Keratinocyte (primary cell): ENCODE results near the gene THSD7B. TPM values are rescaled to one million over a fixed set of nuclear protein-coding genes. Genes with fewer than 3 reads are reported as not detected.

Source experiments
- DNase-seq: peaks from one replicate; pipeline ENCODE4 v3.0.0-alpha.2; 2011; ENCODE audit warnings: low read depth, missing footprints, low spot score
- FAIRE-seq: peaks from 2 replicates; lab custom pipeline; 2011; peaks lifted over from hg19 to GRCh38; lab: Jason Lieb, UNC
- H2AFZ ChIP-seq: 2 replicates; pipeline ENCODE4 v1.6.0; 2012; ENCODE audit warnings: low read length, control low read depth, inconsistent platforms; ENCODE audit not compliant: control insufficient read depth
- H3K27ac ChIP-seq: 2 replicates; pipeline ENCODE4 v1.5.1; 2011; ENCODE audit warnings: low read length; ENCODE audit not compliant: control insufficient read depth, insufficient read depth
- H3K27me3 ChIP-seq: 3 replicates; pipeline ENCODE4 v1.6.0; 2011; ENCODE audit warnings: low read length; ENCODE audit not compliant: control insufficient read depth, insufficient read depth; ENCODE audit errors: extremely low read depth
- H3K36me3 ChIP-seq, 2 experiments: 2 replicates in 1 of 2; 3 replicates in 1 of 2; pipeline ENCODE4 v1.5.1; 2011; ENCODE audit warnings: low read length in 2 of 2, mild to moderate bottlenecking in 1 of 2; ENCODE audit not compliant: control insufficient read depth in 2 of 2, insufficient read depth in 2 of 2; ENCODE audit errors: extremely low read depth in 1 of 2
- H3K4me1 ChIP-seq: 3 replicates; pipeline ENCODE4 v1.5.1; 2011; ENCODE audit warnings: low read length; ENCODE audit not compliant: control insufficient read depth, insufficient read depth; ENCODE audit errors: extremely low read depth
- H3K4me2 ChIP-seq: 3 replicates; pipeline ENCODE4 v1.6.0; 2011; ENCODE audit warnings: low read depth, low read length; ENCODE audit not compliant: control insufficient read depth, insufficient read depth; ENCODE audit errors: extremely low read depth
- H3K4me3 ChIP-seq, 3 experiments: fragments of 200-600 bp in 1 of 3; sonication (generic) in 1 of 3; 2 replicates in 2 of 3; 3 replicates in 1 of 3; pipeline ENCODE4 v1.5.1; 2011 to 2016; ENCODE audit warnings: low read length in 3 of 3, mild to moderate bottlenecking in 3 of 3, control low read depth in 2 of 3, inconsistent platforms in 1 of 3, low read depth in 1 of 3, mixed read lengths in 1 of 3, mixed run types in 1 of 3, moderate library complexity in 1 of 3; ENCODE audit not compliant: control insufficient read depth in 2 of 3, insufficient read depth in 2 of 3; ENCODE audit errors: extremely low read depth in 1 of 3
- H3K79me2 ChIP-seq: 2 replicates; pipeline ENCODE4 v1.6.0; 2012; ENCODE audit warnings: low read length; ENCODE audit not compliant: control insufficient read depth, insufficient read depth
- H3K9ac ChIP-seq: 3 replicates; pipeline ENCODE4 v1.6.0; 2011; ENCODE audit warnings: low read length; ENCODE audit not compliant: control insufficient read depth, insufficient read depth; ENCODE audit errors: extremely low read depth
- H3K9me1 ChIP-seq: 3 replicates; pipeline ENCODE4 v1.6.0; 2011; ENCODE audit warnings: low read length; ENCODE audit not compliant: control insufficient read depth, insufficient read depth; ENCODE audit errors: extremely low read depth
- H3K9me3 ChIP-seq: 2 replicates; pipeline ENCODE4 v1.5.1; 2012; ENCODE audit warnings: low read depth, low read length; ENCODE audit not compliant: control insufficient read depth
- H4K20me1 ChIP-seq: 3 replicates; pipeline ENCODE4 v1.6.0; 2011; ENCODE audit warnings: low read length; ENCODE audit not compliant: control insufficient read depth, insufficient read depth; ENCODE audit errors: extremely low read depth
- EZH2 ChIP-seq: IDR thresholded peaks from one replicate; pipeline ENCODE4 v1.6.1; 2012; ENCODE audit warnings: inconsistent platforms, mild to moderate bottlenecking, low read length, moderate library complexity
- dilution Hi-C: fragments of 300-500 bp; cut with MboI; formaldehyde crosslinking; loops from one replicate; pipeline ENCODE4 v1.7.0; 2020; ENCODE audit warnings: low sequenced_read_pairs; ENCODE audit not compliant: extremely low pct_ligation_motif_present
- polyA plus RNA-seq, 5 experiments: library from polyadenylated mRNA; depleted of rRNA in 3 of 5; stranded (reverse) in 3 of 5; stranded (forward) in 1 of 5; unstranded in 1 of 5; fragments of >200 nt; gene quantifications; 1 replicate in 1 of 5; 2 replicates in 3 of 5; 3 replicates in 1 of 5; pipeline versions ENCODE4 v1.2.1 to v1.2.3, GENCODE V29; 2011 to 2012; ENCODE audit warnings: missing spikeins in 2 of 5, low read depth in 1 of 5, low replicate concordance in 1 of 5
- TF ChIP-seq, protein P1 (sequence below), 3 experiments: IDR thresholded peaks in 1 of 3; conservative IDR thresholded peaks in 1 of 3; optimal IDR thresholded peaks in 1 of 3; 2 replicates in 2 of 3; 3 replicates in 1 of 3; pipeline versions ENCODE3 to v1.5.1; 2011; ENCODE audit warnings: low read length in 3 of 3, mild to moderate bottlenecking in 3 of 3, moderate library complexity in 2 of 3, control low read depth in 1 of 3, inconsistent platforms in 1 of 3; ENCODE audit not compliant: insufficient read depth in 2 of 3; ENCODE audit errors: extremely low read depth in 1 of 3

THSD7B gene
- polyA plus RNA-seq, 1 donor (not counting 4 experiments of a cell fraction or from before 2014, with no cell fraction given), result 0.04 TPM

DNA sequence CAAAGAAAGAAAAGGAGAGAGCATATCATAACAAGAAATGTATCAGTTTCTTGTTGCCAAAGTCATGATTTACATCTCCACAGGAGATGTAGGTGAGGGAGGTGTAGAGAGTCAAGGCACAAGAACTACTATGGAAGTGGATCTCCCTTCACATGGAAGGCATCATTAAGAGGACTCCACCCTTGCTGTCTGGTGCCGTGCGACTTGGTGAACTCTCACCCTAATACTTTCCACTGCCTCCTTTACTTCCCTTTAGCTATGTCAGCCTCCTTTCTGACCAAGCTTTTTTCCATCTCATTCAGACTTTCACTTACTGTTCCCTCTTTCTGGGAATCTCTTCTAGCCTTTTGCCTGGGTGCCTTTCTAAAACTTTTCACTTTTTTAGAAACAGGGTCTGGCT is 490.0 kb downstream of the THSD7B start:
- Histone ChIP-seq H3K9ac (peak overlapping the region; percentile 50), H3K4me3 (peak overlapping the region in 1 of 3 experiments; percentile 18), H3K27me3 (no peaks in the 10 kb centered on the region), H3K9me1 (no peaks in the 10 kb centered on the region), H2AFZ (peak overlapping the region; percentile 88), H3K27ac (peak overlapping the region; percentile 81), H3K79me2 (no peaks in the 10 kb centered on the region), H3K4me1 (peaks cover 54% of the 10 kb centered on the region), H3K4me2 (peak overlapping the region; percentile 65), H3K9me3 (no peaks in the 10 kb centered on the region), H3K36me3 (no peaks in the 10 kb centered on the region), H4K20me1 (no peaks in the 10 kb centered on the region)
- dilution Hi-C loops, result no loop called here
- TF ChIP-seq, protein P1, sequence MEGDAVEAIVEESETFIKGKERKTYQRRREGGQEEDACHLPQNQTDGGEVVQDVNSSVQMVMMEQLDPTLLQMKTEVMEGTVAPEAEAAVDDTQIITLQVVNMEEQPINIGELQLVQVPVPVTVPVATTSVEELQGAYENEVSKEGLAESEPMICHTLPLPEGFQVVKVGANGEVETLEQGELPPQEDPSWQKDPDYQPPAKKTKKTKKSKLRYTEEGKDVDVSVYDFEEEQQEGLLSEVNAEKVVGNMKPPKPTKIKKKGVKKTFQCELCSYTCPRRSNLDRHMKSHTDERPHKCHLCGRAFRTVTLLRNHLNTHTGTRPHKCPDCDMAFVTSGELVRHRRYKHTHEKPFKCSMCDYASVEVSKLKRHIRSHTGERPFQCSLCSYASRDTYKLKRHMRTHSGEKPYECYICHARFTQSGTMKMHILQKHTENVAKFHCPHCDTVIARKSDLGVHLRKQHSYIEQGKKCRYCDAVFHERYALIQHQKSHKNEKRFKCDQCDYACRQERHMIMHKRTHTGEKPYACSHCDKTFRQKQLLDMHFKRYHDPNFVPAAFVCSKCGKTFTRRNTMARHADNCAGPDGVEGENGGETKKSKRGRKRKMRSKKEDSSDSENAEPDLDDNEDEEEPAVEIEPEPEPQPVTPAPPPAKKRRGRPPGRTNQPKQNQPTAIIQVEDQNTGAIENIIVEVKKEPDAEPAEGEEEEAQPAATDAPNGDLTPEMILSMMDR (optimal IDR thresholded peaks at IDR 0.05 in 1 of 3, IDR thresholded peaks at IDR 0.05 in 1 of 3, conservative IDR thresholded peaks at IDR 0.05 in 1 of 3; ENCODE audit: extremely low read depth in 1 of 3, insufficient read depth in 2 of 3, low read length in 3 of 3), result no peak
- no peak for TF ChIP-seq EZH2
- DNase-seq (no peak), FAIRE-seq (no peak)

DNA sequence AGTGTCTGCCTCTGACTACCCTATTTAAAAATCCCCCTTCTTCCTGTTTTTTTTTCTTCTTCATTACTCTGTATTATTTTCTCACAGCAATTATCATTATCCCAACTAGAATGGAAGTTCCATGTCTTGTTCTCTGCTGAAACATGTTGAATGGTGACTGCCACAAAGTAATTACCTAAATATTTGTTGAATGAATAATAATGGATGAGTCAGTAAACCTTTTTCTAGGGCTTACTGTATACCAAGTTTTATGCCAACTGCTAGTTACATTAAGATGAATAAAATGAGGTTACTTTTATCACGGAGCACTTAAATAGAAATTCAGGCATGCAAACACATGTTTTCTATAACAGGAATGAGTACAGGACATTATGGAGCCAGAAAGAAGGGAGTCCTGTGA is 490.6 kb downstream of the THSD7B start:
- Histone ChIP-seq H3K27ac (peak overlapping the region; percentile 81), H2AFZ (peak overlapping the region; percentile 61), H3K9me1 (no peaks in the 10 kb centered on the region), H3K36me3 (no peaks in the 10 kb centered on the region), H3K4me3 (no peak overlapping the region), H3K4me2 (peak overlapping the region; percentile 65), H4K20me1 (no peaks in the 10 kb centered on the region), H3K79me2 (no peaks in the 10 kb centered on the region), H3K27me3 (no peaks in the 10 kb centered on the region), H3K9ac (peak overlapping the region; percentile 50), H3K9me3 (no peaks in the 10 kb centered on the region), H3K4me1 (peaks cover 51% of the 10 kb centered on the region)
- FAIRE-seq, result peak; percentile 68
- peak; percentile 73 for DNase-seq
- TF ChIP-seq, protein P1 (optimal IDR thresholded peaks at IDR 0.05 in 1 of 3, IDR thresholded peaks at IDR 0.05 in 1 of 3, conservative IDR thresholded peaks at IDR 0.05 in 1 of 3; ENCODE audit: extremely low read depth in 1 of 3, insufficient read depth in 2 of 3, low read length in 3 of 3), result no peak
- TF ChIP-seq EZH2, result no peak
- dilution Hi-C loops, result no loop called here
